Heart right ventricle (tissue), 16 donors: ENCODE measurements around the gene PRDM16. TPM values are rescaled to one million over a fixed set of nuclear protein-coding genes. Genes with fewer than 3 reads are reported as not detected.

ENCODE experiments used
- ATAC-seq, 8 donors: fragments of 200-7000 bp; cut with Tn5 transposase; one replicate each; pipeline ENCODE4 v1.9.1; 2020; ENCODE audit warnings: mild to moderate bottlenecking in 8 of 8, moderate library complexity in 8 of 8, moderate number of reproducible peaks in 1 of 8
- DNase-seq, 2 donors: peaks; one replicate each; pipeline ENCODE4 v3.0.0-alpha.2; 2020
- H3K27ac ChIP-seq, 10 donors: fragments of 200-600 bp; sonication (generic) in 2 of 10; one replicate each; pipeline versions ENCODE4 v1.5.0 to v1.8.0; 2020 to 2022; ENCODE audit warnings: mild to moderate bottlenecking in 3 of 10
- H3K27me3 ChIP-seq, 7 donors: fragments of 200-600 bp; one replicate each; pipeline ENCODE4 v1.8.0; 2021 to 2022; ENCODE audit warnings: mild to moderate bottlenecking in 2 of 7
- H3K36me3 ChIP-seq, 9 donors: fragments of 200-600 bp; sonication (generic) in 1 of 9; one replicate each; pipeline versions ENCODE4 v1.5.0 to v1.8.0; 2020 to 2022; ENCODE audit warnings: mild to moderate bottlenecking in 2 of 9
- H3K4me1 ChIP-seq, 9 donors: fragments of 200-600 bp; sonication (generic) in 1 of 9; one replicate each; pipeline versions ENCODE4 v1.5.0 to v1.8.0; 2020 to 2022; ENCODE audit warnings: mild to moderate bottlenecking in 4 of 9
- H3K4me3 ChIP-seq, 10 donors: fragments of 200-600 bp; sonication (generic) in 2 of 10; one replicate each; pipeline versions ENCODE4 v1.5.0 to v1.8.0; 2020 to 2022; ENCODE audit warnings: mild to moderate bottlenecking in 7 of 10, moderate library complexity in 2 of 10
- H3K9me3 ChIP-seq, 11 donors: fragments of 200-600 bp in 10 of 11; sonication (generic) in 2 of 11; one replicate each; pipeline versions ENCODE4 v1.5.0 to v1.8.0; 2013 to 2022; ENCODE audit warnings: mild to moderate bottlenecking in 2 of 11, control low read depth in 1 of 11, moderate library complexity in 1 of 11
- CTCF ChIP-seq, 9 donors: fragments of 200-600 bp; sonication (generic) in 2 of 9; IDR thresholded peaks; one replicate each; pipeline versions ENCODE4 v1.5.0 to v1.8.0; 2021 to 2022; ENCODE audit warnings: antibody characterized with exemption in 9 of 9, mild to moderate bottlenecking in 5 of 9, moderate library complexity in 1 of 9
- WGBS, 2 donors: extraction: QIAGEN DNeasy Blood & Tissue Kit; methylation state at CpG; one replicate each; pipeline ENCODE4 v1.1.7; 2013; ENCODE audit warnings: inconsistent platforms in 1 of 2; 5-methylcytosine and 5-hydroxymethylcytosine counted together
- intact Hi-C, 10 donors: fragments of 100-400 bp; cut with DNase I; formaldehyde crosslinking; loops; one replicate each; pipeline versions ENCODE4 v1.11.1 to v1.14.2; 2022
- polyA plus RNA-seq, 2 donors: library from polyadenylated mRNA; stranded (reverse); fragments of 200-250 nt; gene quantifications; one replicate each; pipeline ENCODE4 v1.2.3, GENCODE V29; 2013
- total RNA-seq, 10 donors: library from RNA; stranded (reverse); fragmentation: NEBNext Ultra II Directional in 3 of 10; extraction: Animal tissue kit (Norgen Biotek cat#: 25700) in 3 of 10; gene quantifications; one replicate each; pipeline versions ENCODE4 v1.2.1 to v1.2.4, GENCODE V29; 2021 to 2023
- donor health status: Arrhythmogenic right ventricular cardiomyopathy.
- donor health status: ischemic (EF 13 %, LVEDD 7.1; RV severe dilation, severe dysfunction).
- donor health status: healthy with polysubstance abuse.
- donor health status: DM: no; HTN: yes; CAD: no.
- donor health status: DM: no; HTN: no; CAD: no.
- donor health status: ischemic (EF 25% LVEDD 6.9; RV normal size, moderate dysfunction).
- donor health status: ischemic (EF 25% LVEDD 5.7; RV mildly dilated, moderate dysfunction).
- donor health status: healthy.
- donor health status: DM: yes; HTN: yes; CAD: no.
- donor health status: Ischemic cardiomyopathy.
- donor health status: ischemic (EF 35%, LVEDD 5.7; RV mildly dilated, moderate dysfunction).
- donor health status: nonischemic (EF 11% LVEDD 7.7; RV severe dilation, severe dysfunction).
- donor health status: DM: yes; HTN: yes; CAD: no.
- donor health status: PGD.
- donor health status: ischemic (EF 29% LVEDD 5.4; RV normal size, mild dysfunction).
- donor health status: nonischemic (EF 23%, LVEDD 6.1; RV moderate dilation, normal function).

Gene PRDM16
- total and polyA plus RNA-seq, 12 donors, result 4.1 to 25.9 (median 14.8) TPM

GRCh38 chr1:3295846-3296245 lies 226.8 kb downstream of the PRDM16 start:
- no peak for TF ChIP-seq CTCF (IDR thresholded peaks at IDR 0.05)
- Histone ChIP-seq H3K36me3 (no peaks in the 10 kb centered on the region), H3K27ac (no peak overlapping the region), H3K9me3 (no peaks in the 10 kb centered on the region), H3K4me3 (no peak overlapping the region), H3K4me1 (peaks cover 2 to 21% (median 11%) of the 10 kb centered on the region in 9 donors), H3K27me3 (peaks cover 0 to 21% (median 0%) of the 10 kb centered on the region in 7 donors)
- WGBS, 2 donors, result 81 to 91% methylated on average over 12 of the region's 12 CpGs
- intact Hi-C loops, result no loop called here
- no peak for DNase-seq
- no peak for ATAC-seq

GRCh38 chr1:3296326-3296725 lies 227.3 kb downstream of the PRDM16 start:
- WGBS, 2 donors, result 49 to 51% methylated on average over 11 of the region's 11 CpGs
- Histone ChIP-seq H3K27ac (no peak overlapping the region), H3K4me1 (peaks cover 2 to 18% (median 7%) of the 10 kb centered on the region in 9 donors), H3K9me3 (no peaks in the 10 kb centered on the region), H3K4me3 (no peak overlapping the region), H3K27me3 (peaks cover 0 to 16% (median 0%) of the 10 kb centered on the region in 7 donors), H3K36me3 (no peaks in the 10 kb centered on the region)
- intact Hi-C loops, result no loop called here
- TF ChIP-seq CTCF (IDR thresholded peaks at IDR 0.05), result no peak
- DNase-seq (no peak), ATAC-seq (no peak)

GRCh38 chr1:3296826-3297225 lies 227.8 kb downstream of the PRDM16 start:
- 86% methylated on average over 16 of the region's 16 CpGs for WGBS, 2 donors
- Histone ChIP-seq H3K9me3 (peaks cover 0 to 4% (median 0%) of the 10 kb centered on the region in 11 donors), H3K27ac (no peak overlapping the region), H3K36me3 (no peaks in the 10 kb centered on the region), H3K4me3 (no peak overlapping the region), H3K27me3 (peaks cover 0 to 14% (median 0%) of the 10 kb centered on the region in 7 donors), H3K4me1 (peaks cover under 1 to 13% (median 3%) of the 10 kb centered on the region in 9 donors)
- intact Hi-C loops, result no loop called here
- TF ChIP-seq CTCF (IDR thresholded peaks at IDR 0.05), result no peak
- ATAC-seq, result no peak
- DNase-seq, result no peak

- H3K4me3 ChIP-seq, result no peak overlapping the region
- H3K36me3 ChIP-seq, result no peaks in the 10 kb centered on the region
- WGBS, 2 donors, result 81 to 86% methylated on average over 7 of the region's 7 CpGs
- peaks cover 0 to 5% (median 0%) of the 10 kb centered on the region in 9 donors for H3K4me1 ChIP-seq
- no peak for TF ChIP-seq CTCF (IDR thresholded peaks at IDR 0.05)
- H3K9me3 ChIP-seq, result peaks cover 0 to 9% (median 0%) of the 10 kb centered on the region in 11 donors
- no peak overlapping the region for H3K27ac ChIP-seq
- no peak for ATAC-seq
- peaks cover 0 to 13% (median 0%) of the 10 kb centered on the region in 7 donors for H3K27me3 ChIP-seq
- intact Hi-C loops, result no loop called here
- DNase-seq, result no peak
Observed at GRCh38 chr1:3297756-3298155, 228.8 kb downstream of the PRDM16 start.
